ENCODE measurements around the gene KEL.

KEL gene

GRCh38 chr7:142964502-142965246 is 2.5 kb upstream of the KEL start:
- no peak for TF ChIP-seq CTCF (IDR thresholded peaks at IDR 0.05)
- H3K4me1 Mint-ChIP-seq: peaks cover 6% of the 10 kb centered on the region
- no peak for DNase-seq
- H3K36me3 Mint-ChIP-seq (ENCODE audit: low read depth): no peaks in the 10 kb centered on the region
- no peak overlapping the region for H3K27ac Mint-ChIP-seq
- no peaks in the 10 kb centered on the region for H3K9me3 Mint-ChIP-seq
- H3K27me3 Mint-ChIP-seq (ENCODE audit: low read depth, poor library complexity): peaks cover 16% of the 10 kb centered on the region
- no peak overlapping the region for H3K4me3 Mint-ChIP-seq

- no peak for DNase-seq
- no peak overlapping the region for H3K27ac Mint-ChIP-seq
- H3K27me3 Mint-ChIP-seq (ENCODE audit: low read depth, poor library complexity): peaks cover 13% of the 10 kb centered on the region
- H3K4me3 Mint-ChIP-seq: no peak overlapping the region
- TF ChIP-seq CTCF (IDR thresholded peaks at IDR 0.05): no peak
- H3K36me3 Mint-ChIP-seq (ENCODE audit: low read depth): no peaks in the 10 kb centered on the region
- H3K4me1 Mint-ChIP-seq: peaks cover 5% of the 10 kb centered on the region
- no peaks in the 10 kb centered on the region for H3K9me3 Mint-ChIP-seq
Observed at GRCh38 chr7:142963993-142964392, 1.8 kb upstream of the KEL start.

GRCh38 chr7:142962991-142963390 is 828 bp upstream of the KEL start:
- Mint-ChIP-seq H3K9me3 (no peaks in the 10 kb centered on the region), H3K27ac (no peak overlapping the region), H3K4me1 (peaks cover 5% of the 10 kb centered on the region), H3K4me3 (no peak overlapping the region), H3K27me3 (ENCODE audit: low read depth, poor library complexity) (peaks cover 15% of the 10 kb centered on the region), H3K36me3 (ENCODE audit: low read depth) (no peaks in the 10 kb centered on the region)
- TF ChIP-seq CTCF (IDR thresholded peaks at IDR 0.05): no peak
- no peak for DNase-seq

GRCh38 chr7:142961595-142961972 is 579 bp downstream of the KEL start:
- DNase-seq: no peak
- H3K4me1 Mint-ChIP-seq: peaks cover 5% of the 10 kb centered on the region
- H3K9me3 Mint-ChIP-seq: peaks cover under 1% of the 10 kb centered on the region
- peaks cover 15% of the 10 kb centered on the region for H3K27me3 Mint-ChIP-seq (ENCODE audit: low read depth, poor library complexity)
- H3K36me3 Mint-ChIP-seq (ENCODE audit: low read depth): no peaks in the 10 kb centered on the region
- no peak for TF ChIP-seq CTCF (IDR thresholded peaks at IDR 0.05)
- H3K4me3 Mint-ChIP-seq: no peak overlapping the region
- H3K27ac Mint-ChIP-seq: no peak overlapping the region

- no peak for DNase-seq
- no peaks in the 10 kb centered on the region for H3K36me3 Mint-ChIP-seq (ENCODE audit: low read depth)
- H3K27ac Mint-ChIP-seq: no peak overlapping the region
- TF ChIP-seq CTCF (IDR thresholded peaks at IDR 0.05): no peak
- H3K27me3 Mint-ChIP-seq (ENCODE audit: low read depth, poor library complexity): peaks cover 15% of the 10 kb centered on the region
- peaks cover 6% of the 10 kb centered on the region for H3K9me3 Mint-ChIP-seq
- H3K4me1 Mint-ChIP-seq: peaks cover 5% of the 10 kb centered on the region
- no peak overlapping the region for H3K4me3 Mint-ChIP-seq
Observed at GRCh38 chr7:142960955-142961512, 1.1 kb downstream of the KEL start.

GRCh38 chr7:142959202-142959601 is 3.0 kb downstream of the KEL start:
- H3K27me3 Mint-ChIP-seq (ENCODE audit: low read depth, poor library complexity): peaks cover 15% of the 10 kb centered on the region
- peaks cover 18% of the 10 kb centered on the region for H3K9me3 Mint-ChIP-seq
- H3K36me3 Mint-ChIP-seq (ENCODE audit: low read depth): peaks cover 9% of the 10 kb centered on the region
- DNase-seq: no peak
- no peak for TF ChIP-seq CTCF (IDR thresholded peaks at IDR 0.05)
- peaks cover 5% of the 10 kb centered on the region for H3K4me1 Mint-ChIP-seq
- no peak overlapping the region for H3K4me3 Mint-ChIP-seq
- no peak overlapping the region for H3K27ac Mint-ChIP-seq

Measured in nephron progenitor cell (in vitro differentiated cells).